GM12891 (cell line): ENCODE results near the gene FAM174C. TPM values are rescaled to one million over a fixed set of nuclear protein-coding genes. Genes with fewer than 3 reads are reported as not detected.

ENCODE experiments used
- DNase-seq: peaks from one replicate; pipeline ENCODE4 v3.0.0; 2011; ENCODE audit warnings: low spot score; ENCODE audit not compliant: insufficient read length
- FAIRE-seq: peaks from 2 replicates; lab custom pipeline; 2011; peaks lifted over from hg19 to GRCh38; lab: Jason Lieb, UNC
- PAX5 ChIP-seq: IDR thresholded peaks from 2 replicates; pipeline ENCODE4 v1.6.1; 2011; ENCODE audit warnings: low read length, moderate library complexity, mild to moderate bottlenecking; ENCODE audit not compliant: insufficient read depth, severe bottlenecking
- POLR2A ChIP-seq: IDR thresholded peaks from 2 replicates; pipeline ENCODE4 v1.6.1; 2011; ENCODE audit warnings: low read depth, low read length, control low read depth
- POLR2AphosphoS5 ChIP-seq: IDR thresholded peaks from 2 replicates; pipeline ENCODE4 v1.6.1; 2011; ENCODE audit warnings: low read depth, low read length, control low read depth
- POU2F2 ChIP-seq: IDR thresholded peaks from 2 replicates; pipeline ENCODE4 v1.6.1; 2011; ENCODE audit warnings: low read depth, mild to moderate bottlenecking, control low read depth, low read length, moderate library complexity
- SPI1 ChIP-seq: IDR thresholded peaks from 2 replicates; pipeline ENCODE4 v1.6.1; 2011; ENCODE audit warnings: low read depth, low read length, control low read depth
- TAF1 ChIP-seq: IDR thresholded peaks from 2 replicates; pipeline ENCODE4 v1.6.1; 2011; ENCODE audit warnings: low read depth, low read length, control low read depth
- polyA plus RNA-seq: library from polyadenylated mRNA; unstranded; fragments of >200 nt; gene quantifications from one replicate; pipeline ENCODE4 v1.2.1, GENCODE V29; 2012; ENCODE audit warnings: low read depth, missing spikeins, inconsistent platforms; ENCODE audit not compliant: missing spikeins

Gene FAM174C
- polyA plus RNA-seq = 47.7 TPM

DNA sequence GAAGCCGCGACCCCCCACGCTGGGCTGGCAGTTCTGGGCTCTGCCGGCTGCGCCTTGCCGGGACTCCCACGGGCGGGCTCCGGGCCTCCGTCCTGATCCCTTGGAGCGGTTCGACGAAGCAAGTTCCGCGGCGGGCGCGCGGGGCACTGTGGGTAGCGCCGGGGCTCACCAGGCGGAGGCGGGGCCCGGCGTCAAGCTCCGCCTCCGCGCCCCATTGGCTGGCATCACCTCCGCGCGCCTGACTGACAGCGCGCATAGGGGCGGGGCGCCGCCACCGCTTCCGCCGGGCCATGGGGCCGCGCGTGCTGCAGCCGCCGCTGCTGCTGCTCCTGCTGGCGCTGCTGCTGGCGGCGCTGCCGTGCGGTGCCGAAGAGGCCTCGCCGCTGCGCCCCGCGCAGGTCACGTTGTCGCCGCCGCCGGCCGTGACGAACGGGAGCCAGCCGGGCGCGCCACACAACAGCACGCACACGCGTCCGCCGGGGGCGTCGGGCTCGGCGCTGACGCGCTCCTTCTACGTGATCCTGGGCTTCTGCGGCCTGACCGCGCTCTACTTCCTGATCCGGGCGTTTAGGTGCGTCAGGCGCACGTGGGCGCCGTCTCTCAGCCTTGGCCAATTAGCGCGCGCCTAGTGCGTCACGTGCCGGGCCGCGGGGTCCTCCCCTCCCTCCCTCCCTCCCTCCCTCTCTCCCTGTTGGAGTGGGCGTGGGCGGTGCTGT is at the start of gene FAM174C:
Gene FAM174C (plus strand): TSS at position 271 of the 716 bp plus-strand sequence. CDS start 20 bp downstream, at position 291.
- DNase-seq = peak; percentile 97
- peak; percentile 100 for FAIRE-seq
- TF ChIP-seq POLR2A (peak; percentile 80), POLR2AphosphoS5 (peak; percentile 85; the same call in 1 of the 2 replicates), POU2F2 (no peak), PAX5 (peak; percentile 69), SPI1 (no peak), TAF1 (peak; percentile 58; the same call in 1 of the 2 replicates)

DNA sequence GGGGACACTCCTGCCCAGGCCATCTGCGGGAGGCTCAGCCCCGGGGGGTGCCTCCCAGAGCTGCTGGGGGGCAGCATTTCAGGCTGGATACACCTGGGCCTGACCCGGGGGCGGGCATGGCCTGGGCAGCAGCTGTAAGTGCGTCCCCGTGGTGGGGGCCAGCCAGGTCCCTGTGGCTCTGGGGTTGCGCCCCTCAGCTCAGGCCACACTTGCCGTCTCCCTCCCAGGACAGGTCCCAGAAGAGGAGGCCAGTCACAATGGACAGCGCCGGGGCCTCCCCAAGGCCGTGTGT is 49.2 kb upstream of the FAM174C start:
- no peak for FAIRE-seq
- no peak for DNase-seq
- TF ChIP-seq PAX5 (no peak), POLR2AphosphoS5 (no peak), POU2F2 (no peak), SPI1 (no peak), TAF1 (no peak), POLR2A (no peak)

DNA sequence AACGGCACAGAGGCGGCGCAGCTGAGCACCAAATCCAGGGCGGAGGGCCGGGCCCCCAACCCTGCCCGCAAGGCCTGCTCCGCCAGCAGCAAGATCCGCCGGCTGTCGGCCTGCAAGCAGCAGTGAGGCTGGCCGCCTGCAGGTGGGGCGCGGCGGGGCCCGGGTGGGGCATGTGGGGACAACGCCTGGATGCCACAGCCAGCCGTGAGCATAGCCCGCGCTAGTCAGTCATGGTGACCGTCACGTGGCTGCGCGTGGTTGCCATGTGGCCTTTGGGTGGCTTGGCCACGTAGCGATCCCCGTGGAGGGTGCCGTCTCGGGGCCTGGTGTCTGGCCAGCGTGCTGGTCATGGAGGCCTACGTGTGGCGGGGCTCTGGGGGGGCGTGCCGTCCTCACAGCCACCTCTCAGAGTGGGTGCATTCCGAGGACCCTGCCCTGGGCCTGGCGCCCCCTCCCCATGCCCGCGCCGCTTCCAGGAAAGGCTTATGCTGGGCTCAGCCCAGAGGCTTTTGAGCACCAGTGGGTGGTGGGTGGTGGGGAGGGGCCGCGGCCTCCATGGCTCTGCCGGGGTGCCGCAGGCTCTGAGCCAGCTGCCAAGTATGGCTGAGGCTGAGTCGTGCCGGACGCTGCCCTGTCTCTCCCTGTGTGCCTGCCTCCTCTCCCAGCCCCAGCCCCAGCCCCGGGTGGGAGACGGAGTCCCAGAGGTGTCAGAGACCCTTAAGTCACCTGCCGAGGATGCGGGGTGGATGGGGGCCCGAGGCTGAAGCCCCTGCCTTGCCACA is 48.6 kb upstream of the FAM174C start:
- DNase-seq (no peak), FAIRE-seq (no peak)
- TF ChIP-seq TAF1 (no peak), PAX5 (no peak), POU2F2 (no peak), POLR2AphosphoS5 (no peak), POLR2A (no peak)

DNA sequence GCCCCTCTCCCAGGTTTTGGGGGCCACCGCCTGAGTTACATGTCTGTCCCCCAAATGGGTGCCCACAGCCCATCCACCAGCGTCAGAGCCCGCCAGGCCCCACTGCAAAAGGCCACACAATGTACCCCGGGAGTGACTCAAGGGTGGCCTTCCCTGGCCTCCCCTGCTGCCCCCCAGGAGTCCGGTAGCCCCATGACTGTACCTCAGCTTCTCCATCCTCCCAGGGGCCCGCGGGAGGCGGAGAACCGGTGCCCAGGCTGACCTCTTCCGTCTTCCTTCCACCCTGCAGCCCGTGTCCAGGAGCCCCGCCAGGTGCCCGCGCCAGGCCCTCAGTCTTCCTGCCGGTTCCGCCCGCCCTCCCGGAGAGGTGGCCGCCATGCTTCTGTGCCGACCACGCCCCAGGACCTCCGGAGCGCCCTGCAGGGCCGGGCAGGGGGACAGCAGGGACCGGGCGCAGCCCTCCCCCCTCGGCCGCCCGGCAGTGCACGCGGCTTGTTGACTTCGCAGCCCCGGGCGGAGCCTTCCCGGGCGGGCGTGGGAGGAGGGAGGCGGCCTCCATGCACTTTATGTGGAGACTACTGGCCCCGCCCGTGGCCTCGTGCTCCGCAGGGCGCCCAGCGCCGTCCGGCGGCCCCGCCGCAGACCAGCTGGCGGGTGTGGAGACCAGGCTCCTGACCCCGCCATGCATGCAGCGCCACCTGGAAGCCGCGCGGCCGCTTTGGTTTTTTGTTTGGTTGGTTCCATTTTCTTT is 47.9 kb upstream of the FAM174C start:
- no peak for TF ChIP-seq POLR2AphosphoS5
- no peak for TF ChIP-seq POLR2A
- TF ChIP-seq POU2F2 = no peak
- no peak for TF ChIP-seq PAX5
- no peak for TF ChIP-seq SPI1
- no peak for TF ChIP-seq TAF1
- FAIRE-seq (no peak), DNase-seq (no peak)

DNA sequence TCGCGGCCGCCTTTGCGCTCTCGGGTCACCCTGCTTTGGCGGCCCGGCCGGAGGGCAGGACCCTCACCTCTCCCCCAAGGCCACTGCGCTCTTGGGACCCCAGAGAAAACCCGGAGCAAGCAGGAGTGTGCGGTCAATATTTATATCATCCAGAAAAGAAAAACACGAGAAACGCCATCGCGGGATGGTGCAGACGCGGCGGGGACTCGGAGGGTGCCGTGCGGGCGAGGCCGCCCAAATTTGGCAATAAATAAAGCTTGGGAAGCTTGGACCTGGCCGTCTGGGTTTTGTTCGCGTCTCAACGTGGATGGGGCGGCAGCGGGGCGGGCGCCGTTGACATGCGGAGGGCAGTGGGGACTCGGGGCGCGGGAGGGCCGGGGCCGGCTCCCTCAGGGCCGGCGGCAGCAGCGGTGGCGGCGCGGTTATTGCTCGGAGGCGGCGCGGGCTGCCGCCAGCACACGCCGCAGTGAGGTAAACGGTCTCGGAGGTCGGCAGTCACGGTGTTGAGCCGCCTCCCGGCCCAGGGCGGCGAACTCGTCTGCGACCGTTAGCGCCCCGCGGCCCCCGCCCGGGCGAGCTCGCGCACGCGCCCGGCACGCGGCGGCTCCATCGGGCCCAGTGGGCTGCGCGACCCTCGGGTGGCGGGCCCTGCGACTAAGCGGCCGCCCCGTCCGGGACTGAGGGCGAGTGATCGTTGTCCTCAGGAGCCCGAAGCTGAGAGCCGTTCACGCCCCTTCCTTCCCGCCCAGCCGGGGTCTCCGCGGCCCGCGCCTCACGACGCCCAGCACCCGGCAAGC is 47.0 kb upstream of the FAM174C start:
- no peak for DNase-seq
- no peak for FAIRE-seq
- TF ChIP-seq POU2F2 (no peak), TAF1 (no peak), POLR2A (no peak), PAX5 (no peak), SPI1 (no peak), POLR2AphosphoS5 (no peak)

DNA sequence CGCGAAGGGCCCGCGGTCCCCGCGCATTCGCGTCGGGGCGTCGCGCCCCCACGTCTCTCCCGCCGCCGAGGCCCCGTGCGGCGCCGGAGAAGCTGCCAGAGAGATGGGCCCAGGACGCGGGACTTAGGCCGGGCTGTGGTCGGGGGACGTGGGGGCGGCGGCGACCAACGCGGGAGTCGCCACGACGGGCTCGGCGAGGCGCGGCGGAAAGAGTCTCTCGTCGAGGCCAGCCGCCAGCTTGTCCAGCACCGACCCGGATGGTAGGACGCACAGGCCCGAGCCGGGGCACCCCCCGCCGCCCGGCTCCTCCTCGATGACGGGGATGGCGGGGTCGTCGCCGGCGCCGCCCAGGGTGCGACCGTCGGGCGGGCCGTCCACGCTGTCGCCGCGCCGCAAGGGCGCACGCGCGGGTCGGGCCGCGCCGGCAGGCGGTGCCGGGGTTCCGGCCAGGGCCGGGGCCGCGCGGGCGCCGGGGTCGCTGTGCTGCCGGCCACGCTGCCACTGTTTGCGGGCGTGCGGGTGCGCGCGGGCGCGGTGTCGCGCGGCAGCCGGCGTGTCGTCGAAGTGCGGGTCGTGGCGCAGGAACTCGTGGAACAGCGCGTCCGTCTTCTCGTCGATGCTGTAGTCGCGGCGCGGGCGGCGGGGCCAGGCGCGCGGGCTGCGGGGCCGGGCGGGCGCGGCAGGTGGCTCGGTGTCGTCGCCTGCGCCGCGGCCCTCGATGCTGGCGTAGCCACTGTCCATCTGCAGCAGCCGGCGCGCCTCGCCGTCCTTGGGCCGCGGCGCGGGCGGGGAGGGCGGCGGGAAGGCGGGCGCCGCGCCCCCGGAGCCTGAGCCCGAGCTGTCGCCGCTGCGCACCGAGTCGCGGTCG is 46.0 kb upstream of the FAM174C start:
- no peak for FAIRE-seq
- DNase-seq = no peak
- no peak for TF ChIP-seq POLR2A
- TF ChIP-seq TAF1 = no peak
- no peak for TF ChIP-seq POU2F2
- no peak for TF ChIP-seq POLR2AphosphoS5
- no peak for TF ChIP-seq PAX5
- TF ChIP-seq SPI1 = no peak

DNA sequence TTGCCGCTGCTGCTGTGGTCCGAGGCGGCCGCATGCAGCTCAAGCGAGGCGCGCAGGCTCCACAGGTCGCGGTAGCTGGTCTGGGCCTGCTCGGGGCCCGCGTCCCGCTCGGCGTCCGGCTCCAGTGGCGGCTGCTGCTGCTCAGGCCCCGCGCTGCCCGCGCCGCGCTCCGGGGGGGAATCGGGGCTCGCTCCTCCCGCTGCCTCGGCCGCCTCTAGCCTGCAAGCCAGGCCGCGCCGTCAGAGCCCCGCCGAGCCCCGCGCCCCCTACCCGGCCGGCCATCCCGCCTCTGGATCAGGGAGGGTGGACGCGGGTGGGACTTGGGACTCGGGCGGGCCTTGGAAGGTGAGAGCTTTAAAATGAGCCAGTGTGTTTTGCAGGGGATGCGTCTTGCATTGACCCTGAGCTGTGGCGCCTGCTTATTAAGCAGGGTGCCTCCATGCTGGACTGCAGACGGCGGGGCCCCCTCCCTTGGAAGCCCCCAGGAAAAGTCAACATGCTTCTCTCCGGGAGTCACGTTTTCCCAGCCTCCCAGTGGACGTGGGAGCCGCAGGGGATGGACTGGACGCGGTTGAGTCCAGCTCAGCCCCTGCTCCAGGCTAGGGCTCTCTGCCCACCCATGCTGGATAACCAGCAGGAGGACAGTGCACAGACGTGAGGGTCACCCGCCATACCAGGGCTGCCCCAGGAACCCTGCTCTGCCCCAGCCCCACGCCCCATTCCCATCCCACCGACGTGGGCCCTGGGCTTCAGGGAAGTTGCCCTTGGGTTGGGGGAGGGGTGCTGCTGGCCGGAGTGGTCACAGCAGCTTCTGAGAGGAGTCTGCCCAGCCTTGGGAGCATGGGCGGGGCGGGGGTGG is 45.2 kb upstream of the FAM174C start:
- TF ChIP-seq PAX5 = no peak
- no peak for TF ChIP-seq POLR2A
- no peak for TF ChIP-seq SPI1
- TF ChIP-seq POU2F2 = no peak
- no peak for TF ChIP-seq POLR2AphosphoS5
- no peak for TF ChIP-seq TAF1
- FAIRE-seq = no peak

DNA sequence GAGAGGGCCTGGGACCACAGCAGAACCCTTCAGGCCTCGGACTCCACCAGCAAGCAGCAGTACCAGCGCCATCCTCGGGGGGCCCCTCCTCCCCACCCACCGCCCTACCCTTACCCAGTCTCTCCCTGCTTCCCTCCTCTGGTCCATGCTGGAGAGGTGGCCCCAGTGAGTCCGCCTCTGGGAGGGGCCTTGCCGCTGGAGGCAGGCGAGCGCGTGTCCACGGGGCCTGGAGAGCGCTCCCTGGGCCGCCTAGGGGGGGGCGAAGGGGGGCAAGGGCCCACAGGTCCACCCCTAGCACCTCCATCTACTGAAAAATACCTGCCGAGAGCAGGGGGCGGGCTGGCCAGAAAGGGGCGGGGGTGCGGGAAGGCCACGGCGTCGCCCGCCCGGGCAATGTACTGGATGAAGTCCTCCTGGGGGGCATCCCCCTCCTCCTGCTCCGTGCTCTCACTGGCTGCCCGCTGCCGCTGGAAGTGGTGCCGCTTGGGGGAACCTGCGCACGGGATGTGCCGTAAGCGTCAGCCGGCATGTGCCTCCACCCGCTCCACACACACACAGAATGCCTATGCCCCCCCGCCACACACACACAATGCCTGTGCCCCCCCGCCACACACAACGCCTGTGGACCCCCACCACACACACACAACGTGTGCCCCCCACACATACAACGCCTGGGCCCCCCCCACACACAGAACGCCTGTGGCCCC is 44.4 kb upstream of the FAM174C start:
- DNase-seq (no peak), FAIRE-seq (no peak)
- no peak for TF ChIP-seq SPI1
- TF ChIP-seq POU2F2 = no peak
- TF ChIP-seq PAX5 = no peak
- TF ChIP-seq POLR2A = no peak
- TF ChIP-seq POLR2AphosphoS5 = no peak

More for the DNA sequence above, 45.2 kb upstream of the FAM174C start:
- DNase-seq = no peak
